ENCODE data around the gene SLC35B2.

The SLC35B2 gene

GRCh38 chr6:44271914-44272313 is 14.6 kb upstream of the SLC35B2 start:
- in situ Hi-C loops (cut with MboI; ENCODE audit: low pct_unique_long_range_greater_than_20kb, low sequenced_read_pairs, unreplicated experiment): no loop called here
- TF ChIP-seq, protein P1, sequence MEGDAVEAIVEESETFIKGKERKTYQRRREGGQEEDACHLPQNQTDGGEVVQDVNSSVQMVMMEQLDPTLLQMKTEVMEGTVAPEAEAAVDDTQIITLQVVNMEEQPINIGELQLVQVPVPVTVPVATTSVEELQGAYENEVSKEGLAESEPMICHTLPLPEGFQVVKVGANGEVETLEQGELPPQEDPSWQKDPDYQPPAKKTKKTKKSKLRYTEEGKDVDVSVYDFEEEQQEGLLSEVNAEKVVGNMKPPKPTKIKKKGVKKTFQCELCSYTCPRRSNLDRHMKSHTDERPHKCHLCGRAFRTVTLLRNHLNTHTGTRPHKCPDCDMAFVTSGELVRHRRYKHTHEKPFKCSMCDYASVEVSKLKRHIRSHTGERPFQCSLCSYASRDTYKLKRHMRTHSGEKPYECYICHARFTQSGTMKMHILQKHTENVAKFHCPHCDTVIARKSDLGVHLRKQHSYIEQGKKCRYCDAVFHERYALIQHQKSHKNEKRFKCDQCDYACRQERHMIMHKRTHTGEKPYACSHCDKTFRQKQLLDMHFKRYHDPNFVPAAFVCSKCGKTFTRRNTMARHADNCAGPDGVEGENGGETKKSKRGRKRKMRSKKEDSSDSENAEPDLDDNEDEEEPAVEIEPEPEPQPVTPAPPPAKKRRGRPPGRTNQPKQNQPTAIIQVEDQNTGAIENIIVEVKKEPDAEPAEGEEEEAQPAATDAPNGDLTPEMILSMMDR (IDR thresholded peaks at IDR 0.05; ENCODE audit: extremely low read depth, insufficient read depth, missing control alignments): no peak
- DNase-seq (ENCODE audit: low spot score): no peak

GRCh38 chr6:44271406-44271723 is 14.0 kb upstream of the SLC35B2 start:
- no peak for DNase-seq (ENCODE audit: low spot score)
- in situ Hi-C loops (cut with MboI; ENCODE audit: low pct_unique_long_range_greater_than_20kb, low sequenced_read_pairs, unreplicated experiment): no loop called here
- TF ChIP-seq, protein P1 (IDR thresholded peaks at IDR 0.05; ENCODE audit: extremely low read depth, insufficient read depth, missing control alignments): no peak

DNA sequence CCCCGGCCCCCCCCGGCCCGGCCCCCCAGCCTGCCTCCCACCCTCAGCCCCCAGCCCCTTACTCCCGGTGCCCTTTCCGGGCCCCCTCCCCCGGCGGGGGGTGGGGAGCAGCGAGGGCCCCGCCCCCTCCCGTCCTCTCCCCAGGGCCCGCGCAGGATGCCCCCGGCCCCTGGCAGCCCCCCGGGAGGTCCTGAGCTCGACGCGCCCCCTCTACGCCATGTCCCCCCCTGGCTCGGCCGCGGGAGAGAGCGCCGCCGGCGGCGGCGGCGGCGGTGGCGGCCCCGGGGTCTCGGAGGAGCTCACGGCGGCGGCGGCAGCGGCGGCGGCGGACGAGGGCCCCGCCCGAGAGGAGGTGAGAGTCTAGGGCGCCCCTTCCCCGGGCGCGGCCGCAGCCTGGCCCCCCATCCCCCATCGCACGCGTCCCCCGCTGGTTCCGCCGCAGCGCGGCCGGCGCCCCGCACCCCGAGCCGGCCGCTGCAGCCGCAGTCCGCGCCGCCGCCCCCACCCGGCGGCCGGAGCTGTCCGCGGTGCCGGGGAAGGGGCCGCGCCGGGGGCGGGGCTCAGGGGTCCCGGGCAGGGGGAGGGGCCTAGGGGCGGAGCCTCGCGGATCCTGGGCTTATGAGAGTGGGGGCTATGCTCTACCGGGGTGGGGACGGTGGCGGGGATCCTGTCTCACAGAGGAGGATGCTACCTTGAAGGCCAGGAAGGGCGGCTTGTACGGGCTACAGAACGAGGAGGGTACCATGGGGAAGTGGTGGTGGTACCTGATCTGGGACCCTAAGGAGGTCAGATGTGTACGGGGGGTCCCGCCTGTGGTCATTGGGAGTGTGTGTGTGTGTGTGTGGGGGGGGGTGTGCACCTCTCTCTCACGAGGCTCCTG is 13.4 kb upstream of the SLC35B2 start:
- in situ Hi-C loops (cut with MboI; ENCODE audit: low pct_unique_long_range_greater_than_20kb, low sequenced_read_pairs, unreplicated experiment): no loop called here
- DNase-seq (ENCODE audit: low spot score): no peak
- TF ChIP-seq, protein P1 (IDR thresholded peaks at IDR 0.05; ENCODE audit: extremely low read depth, insufficient read depth, missing control alignments): no peak

GRCh38 chr6:44269921-44270525 is 12.7 kb upstream of the SLC35B2 start, which contains the start of gene TMEM151B:
TSS of gene TMEM151B (plus strand) at chr6:44270450. CDS start at chr6:44270743, 293 bp downstream.
- TF ChIP-seq, protein P1 (IDR thresholded peaks at IDR 0.05; ENCODE audit: extremely low read depth, insufficient read depth, missing control alignments): no peak
- in situ Hi-C loops (cut with MboI; ENCODE audit: low pct_unique_long_range_greater_than_20kb, low sequenced_read_pairs, unreplicated experiment): no loop called here
- DNase-seq (ENCODE audit: low spot score): no peak

- TF ChIP-seq, protein P1 (IDR thresholded peaks at IDR 0.05; ENCODE audit: extremely low read depth, insufficient read depth, missing control alignments): no peak
- in situ Hi-C loops (cut with MboI; ENCODE audit: low pct_unique_long_range_greater_than_20kb, low sequenced_read_pairs, unreplicated experiment): no loop called here
- no peak for DNase-seq (ENCODE audit: low spot score)
Observed at GRCh38 chr6:44269178-44269920, 12.0 kb upstream of the SLC35B2 start.

DNA sequence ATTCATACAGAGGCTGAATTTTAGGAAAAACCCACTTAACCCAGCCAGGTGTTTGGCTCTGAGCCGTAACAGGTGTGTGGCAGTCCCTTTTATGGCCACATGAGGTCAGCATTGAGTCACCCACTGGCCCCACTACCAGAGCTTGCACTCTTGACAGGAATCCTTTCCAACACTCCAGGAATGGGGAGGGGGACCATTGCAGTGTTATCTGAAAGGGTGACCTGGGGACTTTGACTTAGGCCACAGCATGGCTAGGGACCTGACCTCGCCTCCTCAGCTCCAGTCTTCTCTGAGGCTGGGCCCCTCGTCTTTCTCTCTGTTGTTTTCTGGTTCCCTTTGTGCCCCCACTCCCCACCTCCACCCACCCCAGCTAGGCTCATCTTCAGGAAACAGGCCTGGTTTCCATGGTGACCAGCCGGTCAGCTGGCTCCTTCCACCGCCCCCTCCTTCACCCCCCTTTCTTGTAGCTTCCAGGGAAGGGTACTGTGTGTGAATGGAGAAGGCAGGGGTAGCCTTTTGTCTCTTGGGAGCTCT is 10.8 kb upstream of the SLC35B2 start:
- peak; percentile 74 for DNase-seq (ENCODE audit: low spot score)
- in situ Hi-C loops (cut with MboI; ENCODE audit: low pct_unique_long_range_greater_than_20kb, low sequenced_read_pairs, unreplicated experiment): no loop called here
- TF ChIP-seq, protein P1 (IDR thresholded peaks at IDR 0.05; ENCODE audit: extremely low read depth, insufficient read depth, missing control alignments): peak; percentile 92
